ENCODE data around the gene DLG1. TPM values are rescaled to one million over a fixed set of nuclear protein-coding genes. Genes with fewer than 3 reads are reported as not detected.

DLG1 gene
- polyA plus RNA-seq, 3 donors, result 84.9 to 90.7 (median 85.5) TPM

GRCh38 chr3:197006860-197007259 is 291.6 kb downstream of the DLG1 start:
- DNase-seq (ENCODE audit: low read depth in 3 of 3, low spot score in 2 of 3), result no peak

GRCh38 chr3:197006446-197006845 is 292.0 kb downstream of the DLG1 start:
- no peak for DNase-seq (ENCODE audit: low read depth in 3 of 3, low spot score in 2 of 3)

GRCh38 chr3:197003461-197004385 is 294.7 kb downstream of the DLG1 start:
- no peak for DNase-seq (ENCODE audit: low read depth in 3 of 3, low spot score in 2 of 3)

- no peak for DNase-seq (ENCODE audit: low read depth in 3 of 3, low spot score in 2 of 3)
These were observed 295.5 kb downstream of the DLG1 start for GRCh38 chr3:197002701-197003454.

- DNase-seq (ENCODE audit: low read depth in 3 of 3, low spot score in 2 of 3), result no peak
These were observed 296.3 kb downstream of the DLG1 start for GRCh38 chr3:197001972-197002700.

GRCh38 chr3:197001106-197001971 is 297.1 kb downstream of the DLG1 start:
- no peak for DNase-seq (ENCODE audit: low read depth in 3 of 3, low spot score in 2 of 3)

- DNase-seq (ENCODE audit: low read depth in 3 of 3, low spot score in 2 of 3), result no peak
These were observed 298.2 kb downstream of the DLG1 start for GRCh38 chr3:197000211-197000610.

GRCh38 chr3:196998966-196999760 is 299.2 kb downstream of the DLG1 start:
- no peak for DNase-seq (ENCODE audit: low read depth in 3 of 3, low spot score in 2 of 3)

GRCh38 chr3:196997311-196997710 is 301.1 kb downstream of the DLG1 start:
- no peak for DNase-seq (ENCODE audit: low read depth in 3 of 3, low spot score in 2 of 3)

- no peak for DNase-seq (ENCODE audit: low read depth in 3 of 3, low spot score in 2 of 3)
These were observed 301.8 kb downstream of the DLG1 start for GRCh38 chr3:196996454-196997265.

- DNase-seq (ENCODE audit: low read depth in 3 of 3, low spot score in 2 of 3), result no peak
These were observed 302.6 kb downstream of the DLG1 start for GRCh38 chr3:196995646-196996355.

GRCh38 chr3:196995027-196995426 is 303.4 kb downstream of the DLG1 start:
- no peak for DNase-seq (ENCODE audit: low read depth in 3 of 3, low spot score in 2 of 3)

- DNase-seq (ENCODE audit: low read depth in 3 of 3, low spot score in 2 of 3), result no peak
These were observed 304.4 kb downstream of the DLG1 start for GRCh38 chr3:196994056-196994455.
